HG03066 (cell line): Measurements from ENCODE around the gene CDH2.

ENCODE experiments used
- ATAC-seq: cut with Tn5 transposase; IDR thresholded peaks from one replicate; pipeline ENCODE4 v1.9.1; 2021; ENCODE audit warnings: low read depth; ENCODE audit not compliant: unreplicated experiment

Gene CDH2

DNA sequence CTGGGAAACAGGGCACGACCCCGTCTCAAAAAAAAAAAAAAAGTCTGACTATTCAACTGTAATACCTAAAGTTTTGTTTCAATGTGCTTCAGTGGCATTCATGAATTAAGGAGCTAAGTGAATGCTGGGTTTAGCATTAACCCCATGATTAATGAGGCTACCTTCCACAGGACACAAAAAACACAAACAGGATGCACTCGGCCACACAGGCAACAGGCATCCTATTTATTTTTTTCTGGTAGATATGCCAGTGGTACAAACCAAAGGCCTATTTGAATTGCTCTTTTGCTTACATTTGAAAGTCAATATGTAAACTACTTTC, 48.3 kb downstream of the CDH2 start:
- no peak for ATAC-seq

DNA sequence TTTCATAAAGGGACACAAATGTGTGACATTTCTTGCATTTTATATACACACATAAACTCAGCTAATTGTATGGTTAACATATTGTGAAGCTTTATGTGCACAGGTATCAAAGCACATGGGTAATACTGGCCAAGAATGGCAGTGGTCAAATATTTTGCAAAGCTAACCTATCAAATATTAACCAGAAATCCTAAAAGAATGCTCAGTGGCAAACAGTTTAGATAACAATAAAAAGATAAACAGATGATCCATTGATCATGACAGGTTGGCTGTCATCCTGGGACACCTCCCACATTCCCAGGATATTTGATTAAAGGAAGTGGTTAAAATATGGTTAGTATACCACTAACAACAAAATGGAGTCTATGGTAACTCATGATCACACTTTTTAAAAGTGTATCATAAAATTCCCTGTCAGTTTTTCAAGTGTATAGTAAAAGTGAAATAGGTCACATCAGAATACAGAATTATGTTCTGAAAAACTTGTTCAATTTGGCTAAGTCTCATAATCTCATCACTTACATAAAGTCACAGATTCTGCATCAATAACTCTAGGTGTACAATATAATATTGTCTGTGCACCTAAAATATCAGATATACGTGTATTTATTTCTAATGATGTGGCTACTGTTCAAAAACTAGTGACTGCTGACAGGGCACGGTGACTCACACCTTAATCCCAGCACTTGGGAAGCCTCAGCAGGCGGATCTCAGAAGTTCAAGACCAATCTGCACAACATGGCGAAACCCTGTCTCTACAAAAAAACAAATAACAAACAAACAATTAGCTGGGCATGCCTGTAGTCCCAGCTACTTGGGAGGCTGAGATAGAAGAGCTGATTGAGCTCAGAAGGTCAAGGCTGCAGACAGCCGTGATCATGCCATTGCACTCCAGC, 48.9 kb downstream of the CDH2 start:
- ATAC-seq = no peak

DNA sequence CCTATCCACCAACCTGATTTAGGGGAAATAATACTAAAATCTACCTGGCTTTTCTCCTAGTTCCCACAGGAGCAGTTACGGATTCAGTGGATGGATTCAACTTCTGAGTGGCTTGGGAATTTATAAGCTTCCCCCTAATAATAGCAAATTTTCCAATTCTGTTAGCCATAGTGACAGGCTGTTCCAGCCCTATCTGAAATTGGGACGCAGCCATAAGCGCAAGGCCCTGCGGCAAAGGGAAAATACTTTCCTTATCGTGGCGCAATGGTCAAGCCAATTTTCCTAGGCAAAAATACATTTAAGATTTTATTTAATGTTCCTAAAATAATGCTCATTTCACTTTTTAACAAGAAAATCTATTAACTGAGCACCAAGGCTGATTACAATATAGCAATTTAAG, 49.7 kb downstream of the CDH2 start:
- ATAC-seq = no peak

DNA sequence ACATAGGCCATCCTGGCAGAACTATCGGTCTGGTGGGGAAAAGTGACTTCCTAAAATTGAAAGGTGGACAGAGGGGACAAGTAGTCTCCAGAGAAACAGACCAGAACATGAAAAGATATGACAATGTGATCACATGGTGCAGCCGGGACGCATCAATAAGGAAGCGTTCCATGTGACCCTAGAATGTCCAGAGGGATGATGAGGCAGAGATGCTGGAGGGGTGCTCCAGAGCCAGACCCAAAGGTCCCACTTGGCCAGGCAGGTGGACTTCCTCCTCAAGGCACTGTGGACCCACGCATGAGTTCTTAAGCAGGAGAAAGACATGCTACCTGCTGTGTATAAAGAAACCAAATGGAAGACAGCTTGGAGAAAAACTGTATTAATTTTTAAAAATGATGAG, 50.2 kb downstream of the CDH2 start:
- ATAC-seq = no peak

DNA sequence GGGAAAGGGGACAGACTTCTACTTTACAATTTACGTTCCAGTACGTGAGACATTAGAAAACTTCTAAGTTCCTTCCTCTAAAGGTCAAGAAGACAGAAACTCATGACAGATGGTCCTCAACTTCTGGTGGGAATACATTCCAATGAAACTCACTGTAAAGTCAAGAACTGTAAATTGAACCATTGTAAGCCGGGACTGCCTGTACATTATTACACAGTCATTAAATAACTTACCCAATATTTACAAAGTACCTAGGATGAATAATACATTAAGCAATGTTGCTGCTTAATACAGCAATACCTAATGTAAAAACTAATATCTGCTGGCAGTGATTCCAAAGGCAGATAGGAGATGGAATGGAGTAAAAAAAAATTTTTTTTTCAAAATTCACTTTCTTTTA, 51.9 kb downstream of the CDH2 start:
- no peak for ATAC-seq

DNA sequence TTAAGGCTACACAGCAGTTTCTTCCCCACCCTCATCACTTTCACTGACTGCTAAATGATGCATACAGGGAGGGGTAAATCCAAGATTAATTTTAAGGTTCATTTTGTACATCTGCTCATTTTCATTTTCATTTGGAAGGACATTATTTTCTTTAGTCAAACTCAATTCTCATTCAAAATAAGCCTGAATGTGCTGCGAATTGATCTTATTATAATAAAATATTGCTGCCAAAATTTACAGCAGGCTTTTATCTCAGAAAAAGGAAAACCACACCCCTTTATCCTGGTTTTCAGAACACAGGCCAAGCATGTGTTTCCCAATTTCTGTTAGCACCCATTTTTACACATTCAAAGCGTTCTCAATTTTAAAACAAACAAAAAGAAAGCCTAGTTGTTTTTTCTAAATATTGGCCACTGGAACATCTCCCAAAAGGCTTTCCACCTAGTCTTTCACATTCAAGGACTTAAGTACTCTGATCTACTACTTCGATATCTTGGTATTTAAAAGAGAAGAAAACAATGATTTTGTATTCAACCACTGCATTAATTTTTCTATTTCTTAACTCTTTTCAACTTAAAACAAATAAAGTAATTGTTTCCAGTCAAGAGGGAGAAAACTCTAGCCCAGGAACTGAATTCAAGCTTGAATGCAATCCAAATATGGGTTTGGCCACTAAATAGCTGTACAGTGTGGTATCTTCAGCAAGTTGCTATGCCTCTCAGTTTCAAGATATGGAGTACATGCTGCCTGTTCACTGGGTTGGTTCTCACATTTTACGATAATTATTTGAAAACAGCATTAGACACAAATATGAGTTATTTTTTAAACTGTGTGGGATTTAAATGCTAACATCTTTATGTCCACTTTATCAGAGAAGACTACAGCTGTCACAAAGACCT, 52.5 kb downstream of the CDH2 start:
- ATAC-seq = no peak

DNA sequence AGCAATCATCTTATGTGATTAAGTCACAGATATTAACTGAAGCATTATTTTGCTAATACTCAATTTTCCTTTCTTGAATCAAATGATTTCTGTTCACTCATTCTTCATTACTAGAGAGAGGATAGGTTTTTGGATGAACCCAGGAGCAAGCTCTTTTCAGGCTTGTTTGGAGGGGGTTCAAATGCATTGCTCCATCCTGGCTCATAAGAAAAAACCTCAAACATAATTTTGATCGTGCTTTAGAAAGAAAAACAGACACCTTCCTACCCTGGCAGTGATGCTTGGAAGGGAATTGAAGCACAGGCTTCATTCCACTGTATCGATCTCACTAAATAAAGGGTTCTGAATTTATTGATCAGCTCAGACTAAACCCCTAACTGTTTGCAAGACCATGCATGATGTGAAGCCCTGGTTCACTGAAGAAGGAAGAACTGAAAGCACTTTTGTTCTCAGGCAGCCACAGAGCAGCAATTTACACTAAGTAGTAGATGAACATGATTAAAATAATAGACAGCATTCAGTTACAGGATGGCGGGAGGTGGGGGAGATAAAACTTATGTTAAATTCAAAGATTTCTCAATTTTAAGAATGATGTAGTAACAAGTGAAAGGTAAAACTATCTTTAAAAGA, 53.4 kb downstream of the CDH2 start:
- no peak for ATAC-seq

DNA sequence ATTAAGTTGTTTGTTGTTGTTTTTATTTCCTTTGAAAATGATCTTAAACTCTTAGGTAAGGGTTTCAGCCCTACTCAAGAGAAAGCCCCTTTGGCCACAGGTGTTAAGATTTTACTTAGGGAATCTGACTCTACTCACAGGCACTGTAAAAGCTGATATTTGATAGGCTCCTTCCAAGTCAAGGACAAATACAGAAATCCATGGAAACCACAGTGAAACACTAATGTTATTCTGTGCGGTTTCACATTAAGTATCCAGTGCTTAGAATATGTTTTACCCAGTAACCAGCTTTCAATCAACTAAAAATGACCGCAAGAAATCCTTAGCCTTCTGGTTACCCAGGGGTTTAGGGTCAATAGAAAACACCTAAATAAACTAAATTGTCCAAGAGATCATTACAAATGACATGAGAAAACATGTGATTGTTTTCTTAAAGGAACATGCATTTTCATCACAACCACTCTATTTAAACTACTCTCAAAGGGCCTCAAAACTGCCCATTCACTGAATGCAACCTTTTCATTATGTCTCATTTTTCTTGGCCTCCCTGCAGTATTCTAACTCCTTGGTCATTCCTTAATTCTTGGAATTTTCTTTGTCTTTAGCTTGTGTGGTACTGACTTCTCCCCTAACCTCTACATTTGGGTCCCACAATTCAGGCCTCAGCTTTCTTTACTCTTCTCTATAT, 56.0 kb downstream of the CDH2 start:
- ATAC-seq = no peak

DNA sequence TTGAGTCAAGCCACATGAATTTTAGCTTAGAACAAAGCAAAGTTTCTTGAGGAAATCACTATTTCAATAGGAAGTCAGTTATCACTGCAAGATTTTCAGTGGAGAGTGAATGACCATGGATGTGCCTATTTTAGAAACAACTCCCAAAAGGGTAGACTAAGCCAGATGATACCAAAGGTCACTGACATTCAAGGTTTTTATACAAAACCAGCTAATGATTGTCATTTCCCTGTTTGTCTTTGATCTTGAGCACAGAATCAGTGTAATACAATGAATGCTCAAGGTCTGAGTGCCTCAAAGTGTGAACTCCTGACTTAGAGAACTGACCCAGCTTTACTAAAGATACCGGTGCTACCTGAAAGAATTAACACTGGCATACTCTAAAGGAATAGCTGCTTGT, 60.5 kb downstream of the CDH2 start:
- no peak for ATAC-seq

DNA sequence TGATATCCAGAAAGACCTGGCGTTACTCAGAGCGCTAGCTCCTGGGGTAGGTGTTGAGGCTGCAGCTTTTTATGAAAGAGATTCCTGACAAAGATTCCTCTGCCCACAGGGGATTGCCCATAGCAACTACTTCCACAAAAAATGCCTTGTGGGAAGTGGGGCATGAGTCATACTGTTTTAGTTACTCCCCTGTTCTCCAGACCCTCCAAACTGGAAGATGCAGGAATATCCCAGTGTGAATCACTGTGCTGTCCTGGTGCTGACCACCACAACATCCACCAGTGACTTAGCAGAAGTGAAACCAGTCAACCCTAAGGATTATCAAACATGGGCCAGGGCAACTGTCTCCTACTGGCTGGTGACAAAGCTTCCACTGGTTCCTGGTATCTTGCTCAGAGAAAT, 61.8 kb downstream of the CDH2 start:
- ATAC-seq = no peak

DNA sequence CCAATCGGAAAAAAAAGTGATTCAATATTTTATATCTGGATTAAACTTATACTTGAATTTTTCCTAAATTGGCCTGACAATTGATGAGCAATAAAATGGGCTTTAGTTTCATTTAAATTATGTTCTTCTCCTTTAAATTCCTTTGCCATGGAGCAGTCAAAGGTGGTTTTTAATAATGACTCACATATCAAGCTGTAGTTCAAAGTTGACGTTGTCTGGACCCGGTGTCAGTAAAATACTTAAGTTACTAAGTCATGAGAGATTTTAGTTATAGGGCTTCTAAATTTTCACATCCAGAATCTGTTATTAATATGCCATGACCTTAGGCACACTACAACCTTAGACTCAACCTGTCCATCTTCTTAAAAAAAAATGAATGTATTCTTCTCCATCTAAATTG, 62.5 kb downstream of the CDH2 start:
- ATAC-seq = no peak

DNA sequence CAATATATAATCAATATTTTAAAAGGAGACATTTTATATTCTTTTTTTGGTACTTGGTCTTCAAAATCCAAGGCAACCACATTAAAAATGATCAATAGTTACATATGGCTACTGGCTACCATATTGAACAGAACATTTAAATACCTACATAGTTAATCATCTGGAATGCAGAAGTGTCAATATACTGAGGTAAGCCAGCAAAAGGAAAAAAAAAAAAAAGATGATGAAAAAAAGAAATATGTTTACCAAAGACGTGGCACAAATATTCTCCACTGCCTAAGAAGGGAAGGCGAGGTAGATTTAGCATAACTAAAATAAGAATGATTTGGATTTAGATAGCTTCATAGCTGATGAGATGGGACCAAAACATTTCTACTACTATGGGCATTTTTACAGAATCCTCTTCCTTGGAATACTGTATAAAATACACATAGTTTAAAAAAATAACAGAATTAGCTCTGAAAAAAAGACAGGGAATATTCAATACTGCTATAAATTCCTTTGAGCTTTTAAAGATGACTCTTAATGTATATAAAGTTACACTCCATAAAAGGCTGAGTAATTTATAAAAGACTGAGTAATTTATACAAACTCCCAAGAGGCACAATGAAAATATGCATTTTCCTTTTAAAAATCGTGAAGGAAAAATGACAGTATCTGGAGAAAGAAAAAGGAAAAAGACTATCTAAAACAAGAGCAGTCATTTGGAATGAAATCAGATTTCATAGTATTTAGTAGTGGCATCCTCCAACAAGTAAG, 63.5 kb downstream of the CDH2 start:
- no peak for ATAC-seq

DNA sequence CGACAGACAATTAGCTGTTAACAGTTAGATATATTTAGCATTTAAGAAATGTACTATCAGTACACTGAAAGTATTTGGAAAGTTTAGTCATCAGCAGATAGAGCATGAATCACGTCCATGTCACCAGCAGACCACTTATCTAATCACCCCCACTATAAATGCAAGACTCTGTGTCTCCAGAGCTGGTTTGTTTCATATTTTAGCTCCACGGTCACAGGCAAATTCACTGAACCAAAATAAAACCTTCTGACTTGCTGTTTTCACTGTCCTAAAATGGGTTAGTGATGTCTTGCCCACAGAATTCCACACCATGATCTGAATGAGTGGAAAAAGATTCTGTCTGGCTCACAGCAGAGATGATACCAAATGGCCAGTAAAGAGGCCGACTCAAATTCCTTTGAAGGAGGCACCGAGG, 64.9 kb downstream of the CDH2 start:
- no peak for ATAC-seq

DNA sequence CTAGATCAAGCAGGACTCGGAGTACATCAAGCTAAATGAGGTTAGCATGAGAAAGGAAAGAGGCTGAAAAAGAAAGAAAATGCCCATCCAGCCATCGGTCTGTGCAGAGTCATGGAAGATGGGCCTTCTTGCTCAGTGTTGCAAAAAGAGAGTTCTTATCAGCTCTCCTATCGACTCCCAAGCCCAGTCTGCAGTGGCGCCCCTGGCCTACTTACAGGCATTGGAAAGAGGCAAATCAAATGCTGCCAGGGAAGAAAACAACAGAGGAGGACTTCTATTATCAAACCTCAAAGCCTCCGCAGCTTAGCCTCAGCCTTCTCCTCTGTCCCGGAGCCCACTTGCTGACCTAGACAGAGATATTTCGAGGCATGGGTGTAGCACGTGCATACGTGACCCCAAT, 66.0 kb downstream of the CDH2 start:
- ATAC-seq = no peak

DNA sequence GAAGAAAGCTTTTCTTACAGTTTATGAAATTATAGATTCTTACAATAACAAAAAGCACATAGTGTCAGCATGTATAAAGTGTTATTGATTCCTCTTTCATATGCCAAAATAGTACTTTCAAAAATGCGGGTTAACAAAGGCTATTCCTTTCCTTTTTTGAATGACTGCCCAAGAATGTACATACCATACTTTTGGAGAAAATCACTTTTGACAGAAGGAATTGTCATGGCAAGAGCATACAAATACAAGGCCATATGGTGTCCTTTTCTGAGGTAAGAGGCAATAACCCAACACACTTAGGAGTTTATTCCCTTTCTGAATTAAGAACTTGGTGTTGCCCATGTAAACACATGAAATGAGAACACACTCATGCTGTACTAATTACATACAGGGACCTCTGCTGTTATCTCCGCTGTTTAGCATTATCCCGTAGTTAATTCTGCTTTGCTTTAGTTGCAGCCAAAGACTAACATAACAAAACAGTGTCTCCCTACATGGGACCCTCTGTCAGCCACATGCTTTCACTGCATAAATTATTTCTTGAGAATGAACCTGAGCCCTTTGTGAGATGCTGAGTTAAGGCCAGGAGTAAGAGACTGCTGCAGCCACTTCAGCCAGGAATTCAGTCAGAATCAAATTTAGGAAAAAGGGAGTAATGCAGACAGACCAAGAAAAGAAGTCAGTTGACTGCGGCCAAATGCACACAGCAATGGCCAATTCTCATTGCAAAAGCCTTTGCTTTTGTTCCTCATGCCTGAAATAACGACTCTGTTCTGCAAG, 67.0 kb downstream of the CDH2 start:
- no peak for ATAC-seq

DNA sequence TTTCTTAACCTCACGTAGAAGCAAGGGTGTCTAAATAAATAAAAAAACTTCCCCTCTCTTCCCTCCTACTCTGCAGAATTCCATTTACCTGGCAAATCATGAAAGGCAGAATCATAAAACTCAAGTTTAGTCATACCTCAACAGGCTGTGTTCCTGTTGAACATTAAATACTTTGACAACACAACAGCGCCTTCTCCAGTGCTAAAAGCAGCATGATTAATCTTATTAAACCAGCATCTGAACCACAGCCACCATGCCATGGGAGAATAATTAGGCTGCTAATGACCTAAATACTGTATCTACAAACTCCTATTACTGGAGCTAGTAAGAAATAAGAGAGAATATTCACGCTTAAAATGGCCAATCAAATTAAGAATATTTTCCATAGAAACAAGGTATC, 68.1 kb downstream of the CDH2 start:
- ATAC-seq = no peak

DNA sequence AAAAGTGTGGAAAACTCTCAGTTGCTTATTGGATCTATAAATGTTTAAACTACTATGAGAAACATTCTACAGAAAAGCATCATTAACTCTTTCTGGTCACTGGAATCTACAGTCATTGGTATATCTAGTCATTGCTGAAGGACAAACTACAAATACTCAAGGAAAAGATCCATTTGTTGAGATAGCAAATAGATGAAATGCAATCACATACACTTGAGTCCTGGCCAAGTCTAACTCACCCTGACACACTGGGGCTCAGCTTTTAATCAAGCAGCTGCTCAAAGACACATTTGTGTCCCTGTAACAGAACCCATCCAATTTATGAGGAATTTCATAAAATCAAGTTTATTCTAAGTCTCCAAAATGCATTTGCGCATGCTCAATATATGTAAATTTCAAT, 68.7 kb downstream of the CDH2 start:
- no peak for ATAC-seq

DNA sequence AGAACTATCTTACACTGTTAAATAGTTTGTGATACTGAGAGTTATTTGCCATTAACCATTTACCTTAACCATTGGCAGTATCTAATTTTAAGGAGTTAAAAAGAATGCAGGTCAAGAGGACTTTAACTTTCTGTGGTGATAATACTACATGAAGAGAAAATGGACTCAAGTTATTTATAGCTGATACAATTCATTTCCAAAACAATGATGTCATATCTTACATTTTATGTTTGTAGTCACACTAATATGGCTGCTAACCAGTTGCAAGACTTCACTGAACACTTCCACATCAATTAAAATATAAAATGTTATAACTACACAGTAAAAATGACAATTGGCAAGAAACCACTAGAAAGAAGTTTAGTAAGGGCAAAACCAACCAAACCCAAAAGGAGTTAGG, 77.7 kb downstream of the CDH2 start:
- ATAC-seq = no peak

DNA sequence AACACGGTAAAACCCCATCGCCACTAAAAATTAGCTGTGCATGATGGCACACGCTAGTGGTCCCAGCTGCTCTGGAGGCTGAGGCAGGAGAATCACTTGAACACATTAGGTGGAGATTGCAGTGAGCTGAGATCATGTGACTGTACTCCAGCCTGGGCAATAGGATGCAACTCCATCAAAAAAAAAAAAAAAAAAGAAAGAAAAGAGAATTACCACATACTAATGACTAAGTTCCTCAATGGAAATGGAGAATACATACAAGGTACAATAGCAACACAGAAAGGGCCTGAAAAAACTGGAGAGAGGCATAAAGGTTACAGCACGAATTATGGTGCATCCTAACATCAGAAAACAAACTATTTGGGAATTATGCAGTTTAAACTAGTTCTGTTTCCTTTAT, 81.3 kb downstream of the CDH2 start:
- ATAC-seq = no peak
